B cell (primary cell): ENCODE data around the gene DNAJC16. TPM values are rescaled to one million over a fixed set of nuclear protein-coding genes. Genes with fewer than 3 reads are reported as not detected.

Source experiments
- ATAC-seq: fragments of 200-7000 bp; cut with Tn5 transposase; one replicate; pipeline ENCODE4 v1.10.0; 2021; ENCODE audit warnings: low read depth, mild to moderate bottlenecking, moderate number of reproducible peaks, moderate library complexity
- CTCF ChIA-PET: fragments of 350-600 bp; sonication (Branson Sonifier 250); formaldehyde crosslinking; loops from one replicate; lab custom pipeline; 2021; ENCODE audit warnings: antibody characterized with exemption, inconsistent platforms; lab: Charles Lee
- POLR2A ChIA-PET: fragments of 350-600 bp; sonication (Branson Sonifier 250); formaldehyde crosslinking; loops from one replicate; lab custom pipeline; 2021; ENCODE audit warnings: antibody characterized with exemption; lab: Charles Lee
- DNase-seq: peaks from one replicate; pipeline ENCODE4 v3.0.0; 2013
- H2AFZ ChIP-seq: 2 replicates; pipeline ENCODE4 v1.6.1; 2012; ENCODE audit warnings: mild to moderate bottlenecking, low read depth, low read length; ENCODE audit not compliant: insufficient read depth, poor library complexity, severe bottlenecking
- H3K27ac ChIP-seq, 2 donors: 1 replicate in 1 of 2; 2 replicates in 1 of 2; pipeline ENCODE4 v1.5.1; 2012 to 2013; ENCODE audit warnings: low read length in 2 of 2, mild to moderate bottlenecking in 2 of 2, moderate library complexity in 1 of 2
- H3K27me3 ChIP-seq, 4 experiments: fragments of 200-600 bp in 1 of 4; sonication (generic) in 1 of 4; replicated peaks in 1 of 4; 1 replicate in 2 of 4; 2 replicates in 2 of 4; pipeline versions ENCODE4 v1.6.1 to v1.7.0; 2013 to 2016; ENCODE audit warnings: low read length in 3 of 4, mild to moderate bottlenecking in 2 of 4, mixed read lengths in 1 of 4, moderate library complexity in 1 of 4; ENCODE audit not compliant: insufficient read depth in 4 of 4, control insufficient read depth in 3 of 4; ENCODE audit errors: control extremely low read depth in 1 of 4
- H3K36me3 ChIP-seq, 2 experiments: replicated peaks in 1 of 2; 1 replicate in 1 of 2; 2 replicates in 1 of 2; pipeline versions ENCODE4 v1.6.1 to v1.7.1; 2013; ENCODE audit warnings: low read length in 1 of 2; ENCODE audit not compliant: insufficient read depth in 2 of 2, control insufficient read depth in 1 of 2; ENCODE audit errors: control extremely low read depth in 1 of 2, extremely low read depth in 1 of 2
- H3K4me1 ChIP-seq, 2 donors: fragments of 200-600 bp in 1 of 2; sonication (generic) in 1 of 2; 1 replicate in 1 of 2; 2 replicates in 1 of 2; pipeline versions ENCODE4 v1.5.1 to v1.6.1; 2013 to 2017; ENCODE audit warnings: low read length in 2 of 2; ENCODE audit not compliant: control insufficient read depth in 2 of 2, insufficient read depth in 2 of 2
- H3K4me2 ChIP-seq: replicated peaks from 2 replicates; pipeline ENCODE3; 2012; ENCODE audit warnings: mild to moderate bottlenecking, low read depth, low read length; ENCODE audit not compliant: poor library complexity, severe bottlenecking
- H3K4me3 ChIP-seq, 5 experiments: fragments of 200-600 bp in 1 of 5; sonication (generic) in 1 of 5; 1 replicate in 3 of 5; 2 replicates in 2 of 5; pipeline versions ENCODE4 v1.5.1 to v1.7.0; 2011 to 2016; ENCODE audit warnings: low read length in 4 of 5, mild to moderate bottlenecking in 4 of 5, low read depth in 2 of 5, control low read depth in 1 of 5, moderate library complexity in 1 of 5; ENCODE audit not compliant: insufficient read depth in 1 of 5; ENCODE audit errors: control extremely low read depth in 1 of 5, extremely low read depth in 1 of 5
- H3K79me2 ChIP-seq: fragments of 200-600 bp; sonication (generic); one replicate; pipeline ENCODE4 v1.6.0; 2016; ENCODE audit warnings: low read length; ENCODE audit not compliant: control insufficient read depth, insufficient read depth
- H3K9ac ChIP-seq: fragments of 200-600 bp; sonication (generic); 2 replicates; pipeline ENCODE4 v1.6.1; 2017; ENCODE audit warnings: mild to moderate bottlenecking, low read length, moderate library complexity
- H3K9me3 ChIP-seq, 3 donors: one replicate each; pipeline versions ENCODE4 v1.6.1 to v1.7.1; 2013; ENCODE audit warnings: low read length in 2 of 3; ENCODE audit not compliant: control insufficient read depth in 2 of 3, insufficient read depth in 1 of 3; ENCODE audit errors: control extremely low read depth in 1 of 3
- H4K20me1 ChIP-seq: 2 replicates; pipeline ENCODE4 v1.6.0; 2012; ENCODE audit warnings: mild to moderate bottlenecking, low read length; ENCODE audit not compliant: insufficient read depth, control insufficient read depth, poor library complexity, severe bottlenecking
- H3K27ac Mint-ChIP-seq: one replicate; pipeline ENCODE4 v1.8.0; 2021; ENCODE audit warnings: mixed read lengths
- H3K27me3 Mint-ChIP-seq: one replicate; pipeline ENCODE4 v1.8.0; 2021; ENCODE audit warnings: mixed read lengths
- H3K4me1 Mint-ChIP-seq: one replicate; pipeline ENCODE4 v1.8.0; 2021; ENCODE audit warnings: mixed read lengths
- H3K4me3 Mint-ChIP-seq: one replicate; pipeline ENCODE4 v1.8.0; 2021; ENCODE audit warnings: mixed read lengths
- H3K9me3 Mint-ChIP-seq: one replicate; pipeline ENCODE4 v1.8.0; 2022; ENCODE audit warnings: mixed read lengths; ENCODE audit not compliant: insufficient read depth
- EZH2 ChIP-seq: IDR thresholded peaks from 2 replicates; pipeline ENCODE4 v1.6.1; 2012; ENCODE audit warnings: borderline replicate concordance, low read depth, mild to moderate bottlenecking, moderate library complexity, low read length; ENCODE audit not compliant: insufficient read depth, poor library complexity, severe bottlenecking
- WGBS: methylation state at CpG from one replicate; pipeline ENCODE4 v1.1.5; 2013; ENCODE audit warnings: missing lambda C conversion rate; ENCODE audit not compliant: insufficient coverage; 5-methylcytosine and 5-hydroxymethylcytosine counted together
- intact Hi-C: fragments of 100-400 bp; cut with micrococcal nuclease; formaldehyde crosslinking; loops from one replicate; pipeline ENCODE4 v1.10.0; 2022
- polyA plus RNA-seq: library from polyadenylated mRNA; depleted of rRNA; stranded (reverse); fragments of >200 nt; gene quantifications from 2 replicates; pipeline ENCODE4 v1.2.3, GENCODE V29; 2012
- total RNA-seq, 2 donors: library from RNA; stranded (reverse); fragments of 120-200 nt in 1 of 2; gene quantifications; 1 replicate in 1 of 2; 2 replicates in 1 of 2; pipeline versions ENCODE4 v1.2.3 to v1.2.4, GENCODE V29; 2013 to 2022
- TF ChIP-seq, protein P1 (sequence below): fragments of 200-600 bp; IDR thresholded peaks from one replicate; pipeline ENCODE4 v1.8.0; 2022; ENCODE audit warnings: antibody characterized with exemption, mild to moderate bottlenecking

DNAJC16 gene
- total and polyA plus RNA-seq, 2 donors (not counting 1 experiment from before 2014, with no cell fraction given), result 16.9 to 47.1 TPM

DNA sequence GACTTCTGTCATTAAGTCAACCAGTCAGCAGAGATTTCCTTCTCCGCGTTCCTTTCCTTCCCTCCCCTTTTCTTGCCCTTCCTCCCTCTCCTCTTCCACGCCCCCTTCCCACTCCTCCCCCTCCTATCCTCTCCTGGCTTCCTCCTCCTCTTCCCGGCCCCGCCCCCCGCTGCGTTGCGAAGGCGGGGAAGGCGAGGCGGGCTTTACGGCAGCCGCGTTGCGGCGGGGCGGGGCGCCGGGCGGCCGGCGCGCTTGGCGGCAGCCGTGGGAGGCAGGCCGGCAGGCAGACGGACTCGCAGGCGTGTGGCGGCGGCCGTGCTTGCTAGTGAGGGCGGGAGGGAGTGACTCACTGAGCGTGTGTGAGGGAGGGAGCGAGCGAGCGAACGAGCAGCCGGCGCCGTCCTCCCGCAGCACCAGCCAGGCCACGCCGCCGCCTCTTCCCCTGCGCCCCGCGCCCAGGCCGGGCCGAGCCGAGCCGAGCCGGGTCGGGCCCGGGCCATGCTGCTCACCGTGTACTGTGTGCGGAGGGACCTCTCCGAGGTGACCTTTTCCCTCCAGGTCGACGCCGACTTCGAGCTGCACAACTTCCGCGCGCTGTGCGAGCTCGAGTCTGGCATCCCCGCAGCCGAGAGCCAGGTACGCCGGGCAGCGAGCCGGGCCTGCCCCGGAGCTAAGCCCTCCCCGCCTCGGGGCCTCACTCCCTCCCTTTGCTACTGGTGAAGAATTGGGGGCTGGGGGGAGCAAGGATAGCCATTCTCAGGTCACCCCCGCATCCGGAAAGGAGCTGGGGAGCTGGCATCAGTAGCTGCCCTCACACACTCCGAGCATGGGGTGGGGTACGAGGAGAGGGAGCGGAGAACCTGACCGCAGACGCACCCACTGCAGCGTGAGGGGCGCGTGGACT is 90.8 kb downstream of the DNAJC16 start, which contains the start of gene DDI2:
Gene DDI2, plus strand, starts transcription at position 286 of the 904 bp plus-strand sequence. Its CDS starts 213 bp downstream, at position 499.
- CTCF ChIA-PET, result interaction anchor here (1.1 to 2.3 kb wide), 5 partner anchors 12 to 79 kb away, joined by 3 to 12 read pairs (median 4); no protein-coding TSS in a partner anchor
- H3K27me3 Mint-ChIP-seq, result no peaks in the 10 kb centered on the region

DNA sequence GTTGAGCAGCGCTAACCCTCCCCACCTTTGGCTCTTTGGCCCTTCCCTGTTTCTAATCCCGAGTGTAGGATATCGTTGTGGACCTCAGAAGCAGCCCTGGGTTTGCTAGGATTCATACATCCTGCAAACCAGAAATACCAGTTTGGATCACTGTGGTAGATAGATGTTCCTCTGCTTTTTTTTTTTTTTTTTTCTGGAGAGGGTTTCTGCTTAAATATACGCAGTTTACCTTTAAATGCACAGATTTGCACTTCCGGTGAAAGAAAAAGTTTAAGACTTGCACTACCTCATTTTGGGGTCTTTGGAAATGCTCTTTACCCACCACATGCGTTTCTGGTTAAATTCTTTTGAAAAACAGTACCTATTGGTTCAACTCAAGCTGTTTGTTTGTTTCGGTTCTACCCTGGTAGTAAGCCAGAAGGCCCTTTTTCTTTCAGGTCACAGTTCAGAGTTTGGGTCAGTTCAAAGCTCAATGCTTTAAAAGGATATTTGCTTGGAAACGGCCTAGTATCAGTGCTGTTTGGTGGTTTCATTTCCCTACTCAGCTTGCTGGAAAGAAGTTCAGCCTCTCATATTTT is 91.5 kb downstream of the DNAJC16 start:
- no peaks in the 10 kb centered on the region for H3K27me3 Mint-ChIP-seq
- H3K27me3 ChIP-seq, result no peaks in the 10 kb centered on the region

More for the DNA sequence above, 90.8 kb downstream of the DNAJC16 start, which contains the start of gene DDI2:
- Histone ChIP-seq H3K4me3 (peak within 1 kb of the TSS; percentile 82 to 98 (median 90)), H3K9ac (peak within 1 kb of the TSS; percentile 78), H4K20me1 (peaks cover 16% of the 10 kb centered on the region), H3K27ac (peak within 1 kb of the TSS; percentile 88 to 92), H3K27me3 (no peaks in the 10 kb centered on the region), H2AFZ (peak within 1 kb of the TSS; percentile 94), H3K4me1 (peaks cover 27 to 32% of the 10 kb centered on the region in 2 donors), H3K36me3 (peaks cover 0 to 7% of the 10 kb centered on the region in 2 experiments), H3K79me2 (peaks cover 42% of the 10 kb centered on the region), H3K9me3 (no peaks in the 10 kb centered on the region), H3K4me2 (peak within 1 kb of the TSS; percentile 85)
- intact Hi-C loops, result loop anchor here (1.0 to 2.0 kb wide), 6 partner anchors 14 to 217 kb away; partner anchors contain the start of genes DNAJC16 and PLEKHM2
- peak; percentile 94 for DNase-seq
- TF ChIP-seq EZH2, result no peak
- H3K27ac Mint-ChIP-seq, result peak within 1 kb of the TSS; percentile 88
- WGBS, result under 1% methylated on average over 84 of the region's 86 CpGs
- POLR2A ChIA-PET, result interaction anchor here (0.6 to 1.9 kb wide), 8 partner anchors 13 to 94 kb away, joined by 3 to 16 read pairs (median 4); partner anchors contain the start of gene CASP9
- no peaks in the 10 kb centered on the region for H3K9me3 Mint-ChIP-seq
- peak; percentile 88 for ATAC-seq
- H3K4me3 Mint-ChIP-seq, result peak within 1 kb of the TSS; percentile 91
- peaks cover 36% of the 10 kb centered on the region for H3K4me1 Mint-ChIP-seq

More for the DNA sequence above, 91.5 kb downstream of the DNAJC16 start:
- Histone ChIP-seq H3K36me3 (peaks cover 0 to 9% of the 10 kb centered on the region in 2 experiments), H3K9me3 (no peaks in the 10 kb centered on the region), H3K79me2 (peaks cover 49% of the 10 kb centered on the region), H3K4me3 (peak overlapping the region; percentile 82 to 98 (median 90)), H3K4me1 (peaks cover 31 to 32% of the 10 kb centered on the region in 2 donors), H3K27ac (peak overlapping the region; percentile 88 to 92), H3K4me2 (peak overlapping the region; percentile 85), H4K20me1 (peaks cover 23% of the 10 kb centered on the region), H2AFZ (peak overlapping the region; percentile 94), H3K9ac (peak overlapping the region; percentile 78)
- Mint-ChIP-seq H3K4me1 (peaks cover 43% of the 10 kb centered on the region), H3K27ac (peak overlapping the region; percentile 88), H3K9me3 (no peaks in the 10 kb centered on the region), H3K4me3 (peak overlapping the region; percentile 91)
- CTCF ChIA-PET, result interaction anchor here (0.7 to 2.3 kb wide), 6 partner anchors 11 to 78 kb away, joined by 3 to 12 read pairs (median 4); no protein-coding TSS in a partner anchor
- WGBS, result 0% methylated on average over 5 of the region's 8 CpGs
- intact Hi-C loops, result loop anchor here (1.0 kb wide), 1 partner anchor 79 kb away; no protein-coding TSS in a partner anchor
- POLR2A ChIA-PET, result interaction anchor here (0.6 to 1.1 kb wide), 9 partner anchors 14 to 139 kb away, joined by 3 to 8 read pairs (median 3); partner anchors contain the start of genes CASP9 and DNAJC16
- DNase-seq (peak; percentile 71), ATAC-seq (no peak)
- TF ChIP-seq EZH2, result no peak
- TF ChIP-seq, protein P1, sequence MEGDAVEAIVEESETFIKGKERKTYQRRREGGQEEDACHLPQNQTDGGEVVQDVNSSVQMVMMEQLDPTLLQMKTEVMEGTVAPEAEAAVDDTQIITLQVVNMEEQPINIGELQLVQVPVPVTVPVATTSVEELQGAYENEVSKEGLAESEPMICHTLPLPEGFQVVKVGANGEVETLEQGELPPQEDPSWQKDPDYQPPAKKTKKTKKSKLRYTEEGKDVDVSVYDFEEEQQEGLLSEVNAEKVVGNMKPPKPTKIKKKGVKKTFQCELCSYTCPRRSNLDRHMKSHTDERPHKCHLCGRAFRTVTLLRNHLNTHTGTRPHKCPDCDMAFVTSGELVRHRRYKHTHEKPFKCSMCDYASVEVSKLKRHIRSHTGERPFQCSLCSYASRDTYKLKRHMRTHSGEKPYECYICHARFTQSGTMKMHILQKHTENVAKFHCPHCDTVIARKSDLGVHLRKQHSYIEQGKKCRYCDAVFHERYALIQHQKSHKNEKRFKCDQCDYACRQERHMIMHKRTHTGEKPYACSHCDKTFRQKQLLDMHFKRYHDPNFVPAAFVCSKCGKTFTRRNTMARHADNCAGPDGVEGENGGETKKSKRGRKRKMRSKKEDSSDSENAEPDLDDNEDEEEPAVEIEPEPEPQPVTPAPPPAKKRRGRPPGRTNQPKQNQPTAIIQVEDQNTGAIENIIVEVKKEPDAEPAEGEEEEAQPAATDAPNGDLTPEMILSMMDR, result no peak
